BLaER1 (cell line): ENCODE data around the gene RFX3.

Source experiments
- H3K27ac ChIP-seq: shearing (Covaris generic); formaldehyde crosslinking; 2 replicates; pipeline ENCODE4 v1.8.1; 2022
- H3K27me3 ChIP-seq: shearing (Covaris generic); formaldehyde crosslinking; 2 replicates; pipeline ENCODE4 v1.8.1; 2022
- H3K36me3 ChIP-seq: shearing (Covaris generic); formaldehyde crosslinking; 2 replicates; pipeline ENCODE4 v1.8.1; 2022
- H3K4me1 ChIP-seq: shearing (Covaris generic); formaldehyde crosslinking; 2 replicates; pipeline ENCODE4 v1.8.1; 2022
- H3K4me2 ChIP-seq: shearing (Covaris generic); formaldehyde crosslinking; 2 replicates; pipeline ENCODE4 v1.8.1; 2022
- H3K4me3 ChIP-seq: shearing (Covaris generic); formaldehyde crosslinking; 2 replicates; pipeline ENCODE4 v1.8.1; 2022
- H3K9ac ChIP-seq: shearing (Covaris generic); formaldehyde crosslinking; 2 replicates; pipeline ENCODE4 v1.8.1; 2022
- H3K9me3 ChIP-seq: shearing (Covaris generic); formaldehyde crosslinking; 2 replicates; pipeline ENCODE4 v1.8.1; 2022
- H4K20me1 ChIP-seq: shearing (Covaris generic); formaldehyde crosslinking; 2 replicates; pipeline ENCODE4 v1.8.1; 2022
- Cebpa-rat ChIP-seq: shearing (Covaris generic); IDR thresholded peaks from 2 replicates; pipeline ENCODE4 v1.8.1; 2022

Gene RFX3

DNA sequence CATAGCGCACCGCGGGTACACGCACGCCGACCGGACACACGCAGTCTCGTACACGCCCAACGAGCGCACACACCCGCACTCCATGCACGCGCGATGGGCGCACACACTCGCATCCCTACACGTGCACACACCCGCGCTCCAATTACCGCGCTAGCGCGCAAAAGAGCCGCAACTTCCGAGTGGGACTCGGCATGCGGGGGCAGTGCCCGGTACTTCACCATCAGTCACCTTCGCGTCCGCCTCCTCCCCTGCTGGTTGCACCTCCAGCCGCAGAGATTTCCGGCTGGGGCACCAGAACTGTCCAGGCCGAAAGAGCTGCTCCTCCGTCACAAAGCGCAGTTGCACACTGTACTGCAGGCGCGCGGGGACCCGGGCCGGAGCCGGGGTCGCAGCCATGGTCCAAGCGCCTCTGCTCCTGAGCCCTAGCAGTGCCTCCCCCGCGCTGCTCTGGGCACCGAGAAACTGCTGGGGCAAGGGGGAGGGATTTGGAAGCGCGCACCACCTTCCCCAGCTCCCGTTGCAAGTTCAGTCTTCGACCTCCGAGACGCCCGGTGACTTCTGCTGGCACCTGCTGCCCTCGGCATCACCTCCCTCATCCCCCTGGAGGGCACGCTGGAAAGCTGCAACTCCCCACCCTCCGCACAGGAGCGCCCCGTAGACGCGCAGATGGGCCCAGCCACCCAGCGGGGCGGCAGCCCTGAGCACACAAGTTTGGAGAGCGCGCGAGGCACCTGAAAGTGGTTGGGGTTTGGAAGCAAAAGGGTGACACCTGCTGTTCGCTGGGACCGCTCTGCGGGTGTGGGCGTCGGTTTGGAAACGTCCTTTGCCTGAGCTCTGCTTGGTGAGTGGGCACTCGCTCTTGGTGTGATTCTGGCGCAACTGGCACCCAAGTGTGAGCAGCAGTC, 344.5 kb downstream of the RFX3 start:
- no peak overlapping the region for H3K4me3 ChIP-seq
- H3K27ac ChIP-seq: no peak overlapping the region
- H3K36me3 ChIP-seq: no peaks in the 10 kb centered on the region
- H3K4me2 ChIP-seq: no peak overlapping the region
- H4K20me1 ChIP-seq: no peaks in the 10 kb centered on the region
- no peaks in the 10 kb centered on the region for H3K27me3 ChIP-seq
- peaks cover 1% of the 10 kb centered on the region; the same call in 1 of the 2 replicates for H3K4me1 ChIP-seq
- H3K9ac ChIP-seq: no peak overlapping the region
- H3K9me3 ChIP-seq: peaks cover 14% of the 10 kb centered on the region
- no peak for TF ChIP-seq Cebpa-rat

DNA sequence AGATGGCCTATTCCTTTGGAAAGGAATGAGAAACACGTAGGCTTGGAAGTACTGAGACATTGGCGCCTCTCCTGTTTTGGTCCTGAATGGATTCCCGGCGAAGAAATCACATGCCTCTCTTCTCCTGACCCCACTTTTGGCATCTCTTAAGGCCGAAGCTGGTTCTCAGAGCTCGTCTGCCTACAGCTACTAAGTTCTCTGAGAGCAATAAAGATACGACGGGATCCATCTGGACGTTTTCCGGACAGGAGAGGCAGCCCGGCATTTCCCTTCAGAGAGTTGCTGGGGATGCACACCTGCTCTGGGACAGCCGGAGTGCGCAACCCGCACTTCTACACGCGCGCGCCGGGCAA, 345.1 kb downstream of the RFX3 start:
- Histone ChIP-seq H3K4me1 (peaks cover 4% of the 10 kb centered on the region; the same call in 1 of the 2 replicates), H3K4me2 (no peak overlapping the region), H3K9me3 (peaks cover 14% of the 10 kb centered on the region), H3K36me3 (no peaks in the 10 kb centered on the region), H3K27ac (no peak overlapping the region), H3K4me3 (no peak overlapping the region), H3K27me3 (no peaks in the 10 kb centered on the region), H4K20me1 (no peaks in the 10 kb centered on the region), H3K9ac (no peak overlapping the region)
- TF ChIP-seq Cebpa-rat: no peak

GRCh38 chr9:3179711-3180110, 346.1 kb downstream of the RFX3 start:
- H3K9me3 ChIP-seq: peaks cover 14% of the 10 kb centered on the region
- no peaks in the 10 kb centered on the region for H3K27me3 ChIP-seq
- H3K4me2 ChIP-seq: no peak overlapping the region
- H3K9ac ChIP-seq: no peak overlapping the region
- no peaks in the 10 kb centered on the region for H4K20me1 ChIP-seq
- no peak overlapping the region for H3K4me3 ChIP-seq
- H3K36me3 ChIP-seq: no peaks in the 10 kb centered on the region
- TF ChIP-seq Cebpa-rat: no peak
- H3K4me1 ChIP-seq: peaks cover 4% of the 10 kb centered on the region; the same call in 1 of the 2 replicates
- no peak overlapping the region for H3K27ac ChIP-seq

DNA sequence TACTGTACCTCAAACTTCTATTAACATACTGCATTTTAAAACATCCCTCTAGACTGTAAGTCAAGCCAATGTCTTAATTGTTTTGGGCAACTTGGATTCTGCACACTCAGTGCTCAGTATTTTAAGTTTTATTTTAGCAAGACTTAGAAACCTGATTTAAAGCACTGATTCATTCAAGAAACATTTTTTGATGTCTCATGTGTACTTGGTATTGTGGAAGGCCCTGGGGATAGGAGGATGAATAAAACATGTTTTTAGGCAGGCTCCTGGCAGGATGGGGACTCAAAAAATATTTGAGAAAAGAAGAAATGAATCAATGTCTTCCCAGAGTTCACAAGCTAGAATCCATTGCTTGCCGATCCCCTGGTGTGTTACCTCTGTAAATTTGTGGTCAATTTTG, 347.9 kb downstream of the RFX3 start:
- Histone ChIP-seq H3K4me3 (no peak overlapping the region), H3K9ac (no peak overlapping the region), H4K20me1 (no peaks in the 10 kb centered on the region), H3K4me2 (no peak overlapping the region), H3K36me3 (no peaks in the 10 kb centered on the region), H3K9me3 (peaks cover 14% of the 10 kb centered on the region), H3K27ac (no peak overlapping the region), H3K4me1 (peaks cover 4% of the 10 kb centered on the region; the same call in 1 of the 2 replicates), H3K27me3 (no peaks in the 10 kb centered on the region)
- TF ChIP-seq Cebpa-rat: no peak

- peaks cover 4% of the 10 kb centered on the region; the same call in 1 of the 2 replicates for H3K4me1 ChIP-seq
- H3K9ac ChIP-seq: no peak overlapping the region
- H3K27me3 ChIP-seq: no peaks in the 10 kb centered on the region
- no peak overlapping the region for H3K4me2 ChIP-seq
- no peak for TF ChIP-seq Cebpa-rat
- no peaks in the 10 kb centered on the region for H3K36me3 ChIP-seq
- no peak overlapping the region for H3K27ac ChIP-seq
- H4K20me1 ChIP-seq: no peaks in the 10 kb centered on the region
- H3K4me3 ChIP-seq: no peak overlapping the region
- peaks cover 14% of the 10 kb centered on the region for H3K9me3 ChIP-seq
Measured at GRCh38 chr9:3177146-3177761, 348.5 kb downstream of the RFX3 start.

DNA sequence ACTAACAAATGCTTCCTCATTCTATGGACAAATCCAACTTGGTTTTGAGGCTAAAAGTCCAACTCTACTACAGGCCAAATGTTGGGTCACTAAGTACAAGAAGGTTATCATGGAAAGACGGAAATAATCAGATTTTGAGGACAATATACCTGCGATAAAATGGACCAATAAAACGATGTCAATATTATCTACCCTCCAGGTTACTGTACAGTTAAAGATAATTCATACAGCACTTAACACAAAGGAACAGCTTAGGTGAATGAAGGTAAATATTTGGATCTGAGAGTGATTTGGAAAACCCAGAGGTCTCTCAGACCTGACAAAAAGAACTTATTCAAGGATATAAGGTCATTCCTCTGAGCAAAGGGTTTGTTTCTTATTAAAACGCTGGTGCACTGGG, 352.4 kb downstream of the RFX3 start:
- Histone ChIP-seq H3K9ac (no peak overlapping the region), H3K4me3 (no peak overlapping the region), H3K27ac (no peak overlapping the region), H3K36me3 (no peaks in the 10 kb centered on the region), H3K4me2 (no peak overlapping the region), H3K9me3 (no peaks in the 10 kb centered on the region), H3K4me1 (peaks cover 4% of the 10 kb centered on the region; the same call in 1 of the 2 replicates), H4K20me1 (no peaks in the 10 kb centered on the region), H3K27me3 (no peaks in the 10 kb centered on the region)
- no peak for TF ChIP-seq Cebpa-rat

DNA sequence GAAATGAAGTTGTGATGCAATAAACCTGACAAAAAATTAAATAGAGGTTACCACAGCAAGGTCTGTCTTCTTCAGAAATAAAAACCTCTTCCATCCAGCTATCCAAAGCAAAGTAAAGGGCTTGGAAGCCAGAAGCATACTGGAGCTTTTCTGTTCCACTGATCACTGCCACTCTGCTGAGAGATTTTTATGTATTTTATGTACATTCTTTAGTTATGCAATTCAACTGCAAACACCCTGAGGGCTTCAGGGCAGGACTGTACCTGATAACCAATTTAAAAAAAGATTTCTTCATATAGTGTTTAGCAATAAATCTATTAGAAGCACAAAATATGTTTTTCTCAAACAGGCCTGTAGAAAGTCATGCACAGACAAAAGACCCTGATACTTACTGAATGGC, 355.0 kb downstream of the RFX3 start:
- Histone ChIP-seq H3K9ac (no peak overlapping the region), H3K4me3 (no peak overlapping the region), H3K4me2 (no peak overlapping the region), H3K9me3 (no peaks in the 10 kb centered on the region), H3K4me1 (no peaks in the 10 kb centered on the region), H4K20me1 (no peaks in the 10 kb centered on the region), H3K27ac (no peak overlapping the region), H3K36me3 (no peaks in the 10 kb centered on the region), H3K27me3 (no peaks in the 10 kb centered on the region)
- no peak for TF ChIP-seq Cebpa-rat
